ENCODE results near the gene RNF213. TPM values are rescaled to one million over a fixed set of nuclear protein-coding genes. Genes with fewer than 3 reads are reported as not detected.

Gene RNF213
- total RNA-seq, 1 donor from 2014 or later: 29.6 TPM

DNA sequence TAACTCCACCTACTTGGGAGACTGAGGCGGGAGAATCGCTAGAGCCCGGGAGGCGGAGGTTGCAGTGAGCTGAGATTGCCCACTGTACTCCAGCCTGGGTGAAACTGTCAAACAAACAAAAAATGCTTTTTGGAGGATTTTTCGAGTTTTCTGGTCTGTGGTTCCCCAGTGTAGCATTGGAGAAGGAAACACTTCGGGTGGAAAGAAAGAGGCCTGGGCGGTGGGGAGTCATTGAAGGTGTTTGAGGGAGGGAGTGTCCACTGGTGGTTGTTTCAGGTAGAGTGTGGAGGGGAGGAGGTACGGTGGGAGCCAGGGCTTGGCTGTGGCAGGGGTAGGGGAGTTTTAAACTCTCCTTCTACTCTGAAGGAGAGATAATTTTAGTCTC lies 1.2 kb downstream of the RNF213 start:
- Mint-ChIP-seq H3K36me3 (ENCODE audit: low read depth) (peaks cover 3% of the 10 kb centered on the region), H3K27ac (ENCODE audit: unreplicated experiment) (peak overlapping the region; percentile 94), H3K9me3 (no peaks in the 10 kb centered on the region), H3K4me3 (peak overlapping the region; percentile 93), H3K27me3 (ENCODE audit: low read depth) (peaks cover 8% of the 10 kb centered on the region), H3K4me1 (peaks cover 32% of the 10 kb centered on the region)
- no peak for DNase-seq (ENCODE audit: low read depth, low spot score)
- TF ChIP-seq, protein P1, sequence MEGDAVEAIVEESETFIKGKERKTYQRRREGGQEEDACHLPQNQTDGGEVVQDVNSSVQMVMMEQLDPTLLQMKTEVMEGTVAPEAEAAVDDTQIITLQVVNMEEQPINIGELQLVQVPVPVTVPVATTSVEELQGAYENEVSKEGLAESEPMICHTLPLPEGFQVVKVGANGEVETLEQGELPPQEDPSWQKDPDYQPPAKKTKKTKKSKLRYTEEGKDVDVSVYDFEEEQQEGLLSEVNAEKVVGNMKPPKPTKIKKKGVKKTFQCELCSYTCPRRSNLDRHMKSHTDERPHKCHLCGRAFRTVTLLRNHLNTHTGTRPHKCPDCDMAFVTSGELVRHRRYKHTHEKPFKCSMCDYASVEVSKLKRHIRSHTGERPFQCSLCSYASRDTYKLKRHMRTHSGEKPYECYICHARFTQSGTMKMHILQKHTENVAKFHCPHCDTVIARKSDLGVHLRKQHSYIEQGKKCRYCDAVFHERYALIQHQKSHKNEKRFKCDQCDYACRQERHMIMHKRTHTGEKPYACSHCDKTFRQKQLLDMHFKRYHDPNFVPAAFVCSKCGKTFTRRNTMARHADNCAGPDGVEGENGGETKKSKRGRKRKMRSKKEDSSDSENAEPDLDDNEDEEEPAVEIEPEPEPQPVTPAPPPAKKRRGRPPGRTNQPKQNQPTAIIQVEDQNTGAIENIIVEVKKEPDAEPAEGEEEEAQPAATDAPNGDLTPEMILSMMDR (conservative IDR thresholded peaks at IDR 0.05): no peak

DNA sequence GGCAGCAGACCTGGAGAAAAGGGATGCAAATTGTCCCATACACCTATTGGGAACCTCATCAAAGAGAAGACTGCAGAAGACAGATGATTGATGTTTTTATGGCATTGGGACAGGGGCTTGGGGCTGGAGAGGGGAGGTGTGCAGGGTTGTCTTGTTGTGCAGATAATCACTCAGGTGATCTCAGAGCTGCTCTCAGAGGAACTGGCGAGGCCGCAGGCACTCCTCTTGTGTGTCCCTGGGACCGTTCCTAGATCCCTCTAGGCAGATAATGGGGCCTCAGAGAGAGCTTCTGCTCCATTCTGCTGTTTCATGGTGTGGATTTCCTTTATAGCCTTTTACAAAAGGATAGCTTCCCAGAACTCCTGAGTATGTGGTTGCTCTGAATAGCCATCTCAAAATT lies 1.6 kb downstream of the RNF213 start:
- peaks cover 8% of the 10 kb centered on the region for H3K27me3 Mint-ChIP-seq (ENCODE audit: low read depth)
- TF ChIP-seq, protein P1 (conservative IDR thresholded peaks at IDR 0.05): no peak
- H3K27ac Mint-ChIP-seq (ENCODE audit: unreplicated experiment): peak overlapping the region; percentile 94
- no peaks in the 10 kb centered on the region for H3K9me3 Mint-ChIP-seq
- H3K4me3 Mint-ChIP-seq: peak overlapping the region; percentile 93
- peaks cover 3% of the 10 kb centered on the region for H3K36me3 Mint-ChIP-seq (ENCODE audit: low read depth)
- DNase-seq (ENCODE audit: low read depth, low spot score): no peak
- H3K4me1 Mint-ChIP-seq: peaks cover 32% of the 10 kb centered on the region

DNA sequence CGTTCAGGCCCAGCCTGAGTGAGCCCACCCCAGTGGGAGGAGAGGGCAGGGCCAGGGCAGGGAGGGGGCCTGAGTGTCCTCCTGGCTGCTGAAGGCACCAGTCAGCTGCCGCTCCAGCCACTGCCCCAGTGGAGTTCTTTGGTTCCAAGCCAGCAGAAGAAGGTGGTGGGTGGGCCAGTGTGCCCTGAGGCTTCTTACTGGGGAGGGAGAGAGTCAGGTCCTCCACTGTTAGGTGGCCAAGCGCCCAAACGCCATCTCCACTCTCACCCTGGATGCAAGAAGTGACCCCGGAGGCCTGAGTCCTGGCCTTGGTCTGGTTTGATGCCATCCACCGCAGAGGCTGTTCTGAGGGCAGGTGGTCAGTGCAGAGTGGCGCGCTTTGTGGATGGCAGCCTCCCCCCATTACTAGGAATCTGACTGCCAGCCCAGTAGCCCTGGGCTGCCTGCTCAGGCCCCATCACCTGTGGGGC lies 2.2 kb downstream of the RNF213 start:
- Mint-ChIP-seq H3K27ac (ENCODE audit: unreplicated experiment) (no peak overlapping the region), H3K36me3 (ENCODE audit: low read depth) (peaks cover 5% of the 10 kb centered on the region), H3K9me3 (no peaks in the 10 kb centered on the region), H3K4me1 (peaks cover 32% of the 10 kb centered on the region), H3K27me3 (ENCODE audit: low read depth) (peaks cover 8% of the 10 kb centered on the region), H3K4me3 (no peak overlapping the region)
- DNase-seq (ENCODE audit: low read depth, low spot score): no peak
- TF ChIP-seq, protein P1 (conservative IDR thresholded peaks at IDR 0.05): no peak

DNA sequence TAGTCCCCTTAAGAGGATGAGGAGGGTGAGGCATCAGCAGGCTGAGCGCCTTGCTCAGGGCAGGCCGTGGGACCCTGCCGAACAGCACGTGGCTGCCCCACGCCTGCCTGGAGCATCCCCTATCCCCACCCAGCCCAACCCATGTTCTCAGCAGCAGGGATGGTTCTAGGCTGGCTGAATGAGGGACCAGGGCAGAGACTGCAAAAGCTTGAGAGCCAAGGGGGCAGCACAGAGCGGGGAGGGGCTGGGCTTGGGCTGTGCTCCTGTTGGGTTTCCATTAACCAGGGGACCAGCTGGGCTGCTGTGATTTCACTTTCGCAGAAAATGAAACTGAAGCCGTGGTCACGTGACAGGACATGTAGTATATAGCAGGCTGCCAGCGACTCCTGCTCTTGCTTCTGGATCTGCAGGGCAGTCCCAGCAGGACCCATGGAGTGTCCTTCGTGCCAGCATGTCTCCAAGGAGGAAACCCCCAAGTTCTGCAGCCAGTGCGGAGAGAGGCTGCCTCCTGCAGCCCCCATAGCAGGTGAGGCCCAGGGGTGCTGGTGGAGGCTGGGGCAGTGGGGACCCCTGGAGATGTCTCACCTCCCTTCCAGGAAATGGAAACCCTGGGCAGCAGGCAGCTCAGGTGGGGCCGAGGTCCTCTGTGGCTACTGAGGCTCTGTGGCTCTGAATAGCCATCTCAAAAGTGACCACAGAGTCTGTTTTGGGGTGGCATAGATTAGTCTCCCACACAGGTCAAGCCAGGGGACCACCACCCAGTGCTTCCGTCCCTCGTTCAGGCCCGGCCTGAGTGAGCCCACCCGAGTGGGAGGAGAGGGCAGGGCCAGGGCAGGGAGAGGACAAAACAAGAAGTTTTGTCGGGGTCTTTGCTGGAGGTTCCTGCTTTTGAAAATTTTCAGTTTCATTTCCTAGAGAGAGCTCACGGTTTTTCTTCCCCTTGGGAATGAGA lies 2.9 kb downstream of the RNF213 start:
- peaks cover 5% of the 10 kb centered on the region for H3K36me3 Mint-ChIP-seq (ENCODE audit: low read depth)
- H3K27ac Mint-ChIP-seq (ENCODE audit: unreplicated experiment): no peak overlapping the region
- peak overlapping the region; percentile 72 for H3K4me3 Mint-ChIP-seq
- TF ChIP-seq, protein P1 (conservative IDR thresholded peaks at IDR 0.05): no peak
- DNase-seq (ENCODE audit: low read depth, low spot score): no peak
- peaks cover 4% of the 10 kb centered on the region for H3K27me3 Mint-ChIP-seq (ENCODE audit: low read depth)
- H3K4me1 Mint-ChIP-seq: peaks cover 25% of the 10 kb centered on the region
- no peaks in the 10 kb centered on the region for H3K9me3 Mint-ChIP-seq

DNA sequence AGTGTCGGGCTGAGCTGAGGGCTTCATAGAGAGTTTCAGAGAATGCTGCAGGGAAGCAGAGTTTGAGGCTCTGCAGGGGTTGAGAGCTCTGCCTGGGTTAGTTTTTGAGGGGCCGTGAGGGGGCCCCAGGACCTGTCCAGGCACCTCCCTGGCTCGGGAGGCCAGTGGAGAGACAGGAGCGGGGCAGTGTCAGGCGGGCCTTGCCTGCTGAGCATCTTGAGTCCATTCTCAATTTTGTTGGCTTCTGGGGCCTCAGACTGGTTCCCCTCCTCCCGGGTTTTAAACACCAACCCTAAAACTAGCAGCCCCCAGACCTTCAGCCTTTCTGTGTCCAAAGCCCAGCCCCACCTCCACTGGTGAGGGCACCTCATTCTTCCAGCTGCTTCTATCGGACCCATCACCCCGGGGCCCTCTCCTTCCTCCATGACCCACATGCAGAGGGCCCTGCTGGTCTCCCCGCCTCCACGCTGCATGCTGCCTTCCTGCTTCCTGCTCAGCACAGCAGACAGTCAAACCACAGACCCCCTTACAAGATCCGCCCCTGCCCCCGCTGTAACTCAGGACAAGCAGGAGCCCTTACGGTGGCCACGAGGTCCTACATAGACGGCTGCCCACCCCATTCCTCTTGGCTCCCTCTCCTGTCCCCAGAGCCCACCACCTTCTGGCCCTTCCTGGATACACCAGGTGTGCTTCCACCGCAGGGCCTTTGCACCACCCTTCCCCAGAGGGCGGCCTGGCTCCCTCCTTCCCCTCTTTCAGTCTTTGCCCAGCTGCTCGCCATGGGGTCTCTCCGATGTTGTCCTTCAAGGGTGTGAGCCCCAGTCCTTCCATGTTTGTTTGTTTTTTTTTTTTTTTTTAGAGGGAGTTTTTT lies 3.8 kb downstream of the RNF213 start:
- no peak overlapping the region for H3K27ac Mint-ChIP-seq (ENCODE audit: unreplicated experiment)
- H3K36me3 Mint-ChIP-seq (ENCODE audit: low read depth): peaks cover 5% of the 10 kb centered on the region
- H3K9me3 Mint-ChIP-seq: no peaks in the 10 kb centered on the region
- H3K4me3 Mint-ChIP-seq: peak overlapping the region; percentile 70
- DNase-seq (ENCODE audit: low read depth, low spot score): no peak
- TF ChIP-seq, protein P1 (conservative IDR thresholded peaks at IDR 0.05): no peak
- H3K4me1 Mint-ChIP-seq: peaks cover 21% of the 10 kb centered on the region
- peaks cover 4% of the 10 kb centered on the region for H3K27me3 Mint-ChIP-seq (ENCODE audit: low read depth)

Data from neural crest cell (in vitro differentiated cells).